K562 (cell line): ENCODE data around the gene SCN1B. TPM values are rescaled to one million over a fixed set of nuclear protein-coding genes. Genes with fewer than 3 reads are reported as not detected.
A peak's percentile ranks its signal among the peaks of the same experiment; 100 is the strongest.

Experiments used
- CTBP1 ChIP-seq: fragments of 450-650 bp; IDR thresholded peaks from 2 replicates; pipeline ENCODE4 v1.6.1; 2016; ENCODE audit warnings: borderline replicate concordance
- JUND ChIP-seq, 2 experiments: IDR thresholded peaks; 2 replicates in 1 of 2; 3 replicates in 1 of 2; pipeline ENCODE4 v1.6.1; 2011; ENCODE audit warnings: borderline replicate concordance in 2 of 2, low read depth in 2 of 2, low read length in 2 of 2, improper control_type of control experiment in 1 of 2, missing biosample characterization in 1 of 2, missing genetic modification characterization in 1 of 2, missing genetic modification reagents in 1 of 2
- MAZ ChIP-seq, 2 experiments: fragments of 450-650 bp in 1 of 2; sonication (generic) in 1 of 2; formaldehyde crosslinking; IDR thresholded peaks in 1 of 2; conservative IDR thresholded peaks in 1 of 2; 2 replicates each; pipeline versions ENCODE4 v1.4.0 to v1.5.0; 2020; ENCODE audit warnings: mild to moderate bottlenecking in 1 of 2, missing genetic modification reagents in 1 of 2
- MCM3 ChIP-seq: fragments of 450-650 bp; IDR thresholded peaks from 2 replicates; pipeline ENCODE4 v1.6.1; 2016
- NBN ChIP-seq: fragments of 450-650 bp; IDR thresholded peaks from 2 replicates; pipeline ENCODE4 v1.6.1; 2016; ENCODE audit warnings: low read depth, mild to moderate bottlenecking
- PHF21A ChIP-seq: fragments of 450-650 bp; IDR thresholded peaks from 2 replicates; pipeline ENCODE4 v1.6.1; 2017; ENCODE audit warnings: low read depth, borderline replicate concordance
- SNIP1 ChIP-seq: fragments of 450-650 bp; IDR thresholded peaks from 2 replicates; pipeline ENCODE4 v1.7.1; 2017; ENCODE audit warnings: low read depth, mild to moderate bottlenecking
- SOX6 ChIP-seq: fragments of 450-650 bp; IDR thresholded peaks from 2 replicates; pipeline ENCODE4 v1.6.1; 2014; ENCODE audit warnings: mild to moderate bottlenecking
- SUPT5H ChIP-seq: fragments of 450-650 bp; IDR thresholded peaks from 2 replicates; pipeline ENCODE4 v1.6.1; 2016
- VEZF1 ChIP-seq: fragments of 200-800 bp; sonication (Bioruptor generic); IDR thresholded peaks from 2 replicates; pipeline ENCODE4 v1.6.1; 2017; ENCODE audit warnings: missing genetic modification characterization, missing compliant biosample characterization
- ZBTB40 ChIP-seq, 2 experiments: fragments of 450-650 bp in 1 of 2; sonication (generic) in 1 of 2; formaldehyde crosslinking in 1 of 2; IDR thresholded peaks; 2 replicates each; pipeline versions ENCODE4 v1.7.1 to v1.9.0; 2016 to 2022; ENCODE audit warnings: inconsistent platforms in 1 of 2, mild to moderate bottlenecking in 1 of 2, missing genetic modification reagents in 1 of 2
- polyA plus RNA-seq, 8 experiments: library from polyadenylated mRNA; depleted of rRNA in 4 of 8; stranded (reverse) in 5 of 8; unstranded in 3 of 8; fragments of >200 nt; fragmentation: Nextera tagmentation in 2 of 8; fragmentation: Illumina TruSeq in 1 of 8; extraction: Ambion mirVana in 2 of 8; extraction: Trizol in 1 of 8; gene quantifications; 2 replicates each; pipeline versions ENCODE4 v1.2.1 to v1.2.3, GENCODE V29; 2011 to 2014; ENCODE audit warnings: inconsistent platforms in 1 of 8, missing spikeins in 1 of 8
- total RNA-seq, 7 experiments: library from RNA; depleted of rRNA in 6 of 7; stranded (reverse); fragments of >200 nt in 6 of 7; fragmentation: Illumina TruSeq in 2 of 7; extraction: Trizol in 2 of 7; gene quantifications; 2 replicates each; pipeline versions ENCODE4 v1.2.1 to v1.2.3, GENCODE V29; 2011 to 2021; ENCODE audit warnings: low replicate concordance in 1 of 7

SCN1B gene
- total and polyA plus RNA-seq, 9 of the 15 experiments (the other 6 are each of a cell fraction or from before 2014, with no cell fraction given), result 0.03 to 2.5 (median 0.91) TPM

- TF ChIP-seq VEZF1 (CRISPR knock-in tag), result peak; percentile 97
- peak; percentile 86 for TF ChIP-seq SUPT5H
- peak; percentile 52 to 77; a peak in 3 of 4 replicates for TF ChIP-seq MAZ (CRISPR knock-in tag; conservative IDR thresholded peaks at IDR 0.05 in 1 of 2, IDR thresholded peaks at IDR 0.05 in 1 of 2)
- no peak for TF ChIP-seq JUND (IDR thresholded peaks at IDR 0.05; ENCODE audit: borderline replicate concordance, low read depth, low read length)
- TF ChIP-seq JUND (tag; IDR thresholded peaks at IDR 0.05; ENCODE audit: borderline replicate concordance, low read depth, low read length), result 0 out of 3 replicates have a peak, but pooled peaks have one; percentile 8
- no peak for TF ChIP-seq PHF21A
- TF ChIP-seq MCM3, result no peak
- TF ChIP-seq NBN, result peak; percentile 76
- TF ChIP-seq SNIP1, result no peak
- TF ChIP-seq SOX6, result peak; percentile 41; the same call in 1 of the 2 replicates
- TF ChIP-seq CTBP1, result peak; percentile 64; the same call in 1 of the 2 replicates
- peak; percentile 80 for TF ChIP-seq ZBTB40 (IDR thresholded peaks at IDR 0.05)
- no peak for TF ChIP-seq ZBTB40 (CRISPR knock-in tag; IDR thresholded peaks at IDR 0.05)
Observed at GRCh38 chr19:34999498-35000337, 30.6 kb upstream of the SCN1B start, which contains the start of gene GRAMD1A (continued).
